T-cell (primary cell): ENCODE measurements around the gene TMEM161A. TPM values are rescaled to one million over a fixed set of nuclear protein-coding genes. Genes with fewer than 3 reads are reported as not detected.

Experiments
- ATAC-seq, 4 experiments: fragments of 200-7000 bp in 3 of 4; fragments of 150-1000 bp in 1 of 4; cut with Tn5 transposase; replicated peaks in 1 of 4; 1 replicate in 3 of 4; 2 replicates in 1 of 4; pipeline ENCODE4 v1.10.0; 2021; ENCODE audit warnings: moderate library complexity in 3 of 4, mild to moderate bottlenecking in 2 of 4, moderate number of reproducible peaks in 1 of 4
- CTCF ChIA-PET, 2 donors: fragments of 300-600 bp; sonication (Branson Sonifier 250); formaldehyde crosslinking; loops; one replicate each; lab custom pipeline; 2022; ENCODE audit warnings: antibody characterized with exemption in 2 of 2; lab: Charles Lee
- POLR2A ChIA-PET, 2 donors: fragments of 300-600 bp; sonication (Branson Sonifier 250); formaldehyde crosslinking; loops; one replicate each; lab custom pipeline; 2022; ENCODE audit warnings: antibody characterized with exemption in 2 of 2; lab: Charles Lee
- DNase-seq, 35 experiments: peaks; one replicate each; pipeline versions ENCODE4 v3.0.0 to v3.0.0-alpha.2; 2013 to 2023
- H3K27ac ChIP-seq: one replicate; pipeline ENCODE4 v1.5.1; 2013; ENCODE audit warnings: low read length
- H3K27me3 ChIP-seq, 2 experiments: replicated peaks in 1 of 2; 1 replicate in 1 of 2; 2 replicates in 1 of 2; pipeline versions ENCODE4 v1.6.1 to v1.7.0; 2013; ENCODE audit warnings: low read length in 1 of 2, mixed read lengths in 1 of 2; ENCODE audit not compliant: control insufficient read depth in 2 of 2, insufficient read depth in 2 of 2; ENCODE audit errors: extremely low read depth in 1 of 2
- H3K36me3 ChIP-seq, 2 donors: 1 replicate in 1 of 2; 2 replicates in 1 of 2; pipeline versions ENCODE4 v1.6.1 to v1.7.0; 2013; ENCODE audit warnings: low read length in 1 of 2; ENCODE audit not compliant: control insufficient read depth in 2 of 2, insufficient read depth in 1 of 2; ENCODE audit errors: extremely low read depth in 1 of 2
- H3K4me1 ChIP-seq, 2 experiments: 1 replicate in 1 of 2; 2 replicates in 1 of 2; pipeline versions ENCODE4 v1.6.1 to v1.7.0; 2013; ENCODE audit warnings: low read length in 2 of 2, mixed read lengths in 1 of 2; ENCODE audit not compliant: insufficient read depth in 2 of 2, control insufficient read depth in 1 of 2; ENCODE audit errors: extremely low read depth in 1 of 2
- H3K4me3 ChIP-seq, 2 donors: 1 replicate in 1 of 2; 2 replicates in 1 of 2; pipeline versions ENCODE4 v1.5.1 to v1.7.0; 2013; ENCODE audit warnings: mild to moderate bottlenecking in 2 of 2, low read length in 1 of 2, moderate library complexity in 1 of 2; ENCODE audit not compliant: control insufficient read depth in 1 of 2; ENCODE audit errors: extremely low read depth in 1 of 2
- H3K9me3 ChIP-seq: 2 replicates; pipeline ENCODE4 v1.7.0; 2013
- H3K27ac Mint-ChIP-seq, 2 donors: one replicate each; pipeline ENCODE4 v1.8.0; 2020 to 2021; ENCODE audit warnings: mild to moderate bottlenecking in 2 of 2, mixed read lengths in 2 of 2
- H3K27me3 Mint-ChIP-seq, 2 donors: one replicate each; pipeline ENCODE4 v1.8.0; 2021 to 2022; ENCODE audit warnings: mixed read lengths in 2 of 2
- H3K36me3 Mint-ChIP-seq: one replicate; pipeline ENCODE4 v1.8.0; 2021; ENCODE audit warnings: mixed read lengths
- H3K4me1 Mint-ChIP-seq, 3 donors: one replicate each; pipeline ENCODE4 v1.8.0; 2020 to 2022; ENCODE audit warnings: mixed read lengths in 3 of 3, mild to moderate bottlenecking in 1 of 3
- H3K4me3 Mint-ChIP-seq, 3 donors: one replicate each; pipeline ENCODE4 v1.8.0; 2020 to 2022; ENCODE audit warnings: mild to moderate bottlenecking in 3 of 3, mixed read lengths in 3 of 3, moderate library complexity in 3 of 3
- H3K9me3 Mint-ChIP-seq, 3 donors: one replicate each; pipeline ENCODE4 v1.8.0; 2020 to 2022; ENCODE audit warnings: mixed read lengths in 3 of 3
- WGBS: methylation state at CpG from one replicate; pipeline ENCODE4 v1.1.5; 2013; ENCODE audit warnings: missing lambda C conversion rate; ENCODE audit not compliant: insufficient coverage; 5-methylcytosine and 5-hydroxymethylcytosine counted together
- total RNA-seq, 35 experiments: library from RNA in 6 of 35; stranded (reverse) in 6 of 35; fragments of 120-200 nt in 1 of 35; gene quantifications; one replicate each; pipeline versions ENCODE4 v1.2.1 to v1.2.4 and lab custom pipeline; 2013 to 2026

Gene TMEM161A
- total RNA-seq, 5 donors from 2014 or later (not counting 1 experiment from before 2014, with no cell fraction given), result 14.3 to 36.7 (median 34.4) TPM

- Mint-ChIP-seq H3K4me1 (no peaks in the 10 kb centered on the region), H3K27me3 (no peaks in the 10 kb centered on the region), H3K4me3 (no peak overlapping the region), H3K36me3 (peaks cover 18% of the 10 kb centered on the region), H3K27ac (no peak overlapping the region), H3K9me3 (no peaks in the 10 kb centered on the region)
- Histone ChIP-seq H3K36me3 (peaks cover 14 to 43% of the 10 kb centered on the region in 2 donors), H3K4me3 (no peak overlapping the region), H3K27ac (no peak overlapping the region), H3K9me3 (no peaks in the 10 kb centered on the region), H3K4me1 (no peaks in the 10 kb centered on the region), H3K27me3 (no peaks in the 10 kb centered on the region)
- ATAC-seq, result no peak
- CTCF ChIA-PET, result no interaction called here
- WGBS, result 93% methylated on average over 16 of the region's 24 CpGs
- no peak for DNase-seq
- POLR2A ChIA-PET, result no interaction called here
Observed at GRCh38 chr19:19096641-19097627, 41.3 kb downstream of the TMEM161A start.

GRCh38 chr19:19095691-19096090 lies 42.6 kb downstream of the TMEM161A start:
- Mint-ChIP-seq H3K27me3 (no peaks in the 10 kb centered on the region), H3K4me1 (no peaks in the 10 kb centered on the region), H3K27ac (no peak overlapping the region), H3K9me3 (no peaks in the 10 kb centered on the region), H3K4me3 (no peak overlapping the region), H3K36me3 (peaks cover 18% of the 10 kb centered on the region)
- Histone ChIP-seq H3K27ac (no peak overlapping the region), H3K4me1 (no peaks in the 10 kb centered on the region), H3K4me3 (no peak overlapping the region), H3K9me3 (no peaks in the 10 kb centered on the region), H3K27me3 (no peaks in the 10 kb centered on the region), H3K36me3 (peaks cover 17 to 34% of the 10 kb centered on the region in 2 donors)
- no peak for DNase-seq
- WGBS, result 88% methylated on average over 8 of the region's 11 CpGs
- ChIA-PET CTCF (no interaction called here), POLR2A (no interaction called here)
- ATAC-seq, result no peak

GRCh38 chr19:19094513-19094912 lies 43.8 kb downstream of the TMEM161A start:
- no peak overlapping the region for H3K4me3 ChIP-seq
- CTCF ChIA-PET, result no interaction called here
- POLR2A ChIA-PET, result no interaction called here
- H3K4me1 Mint-ChIP-seq, result no peaks in the 10 kb centered on the region
- no peaks in the 10 kb centered on the region for H3K9me3 Mint-ChIP-seq
- no peaks in the 10 kb centered on the region for H3K9me3 ChIP-seq
- H3K4me3 Mint-ChIP-seq, result no peak overlapping the region
- no peak overlapping the region for H3K27ac Mint-ChIP-seq
- peaks cover 17 to 29% of the 10 kb centered on the region in 2 donors for H3K36me3 ChIP-seq
- no peaks in the 10 kb centered on the region for H3K27me3 Mint-ChIP-seq
- no peak for ATAC-seq
- no peaks in the 10 kb centered on the region for H3K4me1 ChIP-seq
- 95% methylated on average over 6 of the region's 7 CpGs for WGBS
- H3K27ac ChIP-seq, result no peak overlapping the region
- no peak for DNase-seq
- peaks cover 14% of the 10 kb centered on the region for H3K36me3 Mint-ChIP-seq
- H3K27me3 ChIP-seq, result no peaks in the 10 kb centered on the region

- H3K27ac Mint-ChIP-seq, result no peak overlapping the region
- no peaks in the 10 kb centered on the region for H3K9me3 Mint-ChIP-seq
- peaks cover 1 to 11% (median 2%) of the 10 kb centered on the region in 3 donors for H3K4me1 Mint-ChIP-seq
- no peaks in the 10 kb centered on the region for H3K4me1 ChIP-seq
- no peak overlapping the region for H3K4me3 Mint-ChIP-seq
- H3K4me3 ChIP-seq, result no peak overlapping the region
- H3K36me3 ChIP-seq, result peaks cover 4 to 5% of the 10 kb centered on the region in 2 donors
- H3K27ac ChIP-seq, result no peak overlapping the region
- no peaks in the 10 kb centered on the region for H3K9me3 ChIP-seq
- H3K27me3 ChIP-seq, result no peaks in the 10 kb centered on the region
- H3K27me3 Mint-ChIP-seq, result no peaks in the 10 kb centered on the region
- no peak for ATAC-seq
- no peak for DNase-seq
- 100% methylated on average over 1 of the region's 2 CpGs for WGBS
- ChIA-PET CTCF (no interaction called here), POLR2A (interaction anchor here in 1 of 2 donors (0.5 kb wide), 1 partner anchor 33 kb away, joined by 3 read pairs; no protein-coding TSS in a partner anchor)
- H3K36me3 Mint-ChIP-seq, result peaks cover 9% of the 10 kb centered on the region
Observed at GRCh38 chr19:19087676-19088075, 50.6 kb downstream of the TMEM161A start.

- Mint-ChIP-seq H3K27me3 (no peaks in the 10 kb centered on the region), H3K36me3 (peaks cover 18% of the 10 kb centered on the region), H3K27ac (no peak overlapping the region), H3K9me3 (no peaks in the 10 kb centered on the region), H3K4me1 (peaks cover 5 to 19% (median 15%) of the 10 kb centered on the region in 3 donors), H3K4me3 (no peak overlapping the region)
- no peaks in the 10 kb centered on the region for H3K4me1 ChIP-seq
- 92% methylated on average over 10 of the region's 10 CpGs for WGBS
- ChIA-PET POLR2A (no interaction called here), CTCF (no interaction called here)
- no peaks in the 10 kb centered on the region for H3K9me3 ChIP-seq
- DNase-seq (no peak), ATAC-seq (no peak)
- no peaks in the 10 kb centered on the region for H3K27me3 ChIP-seq
- no peak overlapping the region for H3K27ac ChIP-seq
- no peak overlapping the region for H3K4me3 ChIP-seq
- H3K36me3 ChIP-seq, result peaks cover 4 to 6% of the 10 kb centered on the region in 2 donors
Observed at GRCh38 chr19:19083413-19084178, 54.7 kb downstream of the TMEM161A start.

GRCh38 chr19:19081642-19082151 lies 56.6 kb downstream of the TMEM161A start:
- ChIA-PET CTCF (no interaction called here), POLR2A (no interaction called here)
- H3K27me3 Mint-ChIP-seq, result no peaks in the 10 kb centered on the region
- H3K4me3 Mint-ChIP-seq, result no peak overlapping the region
- Histone ChIP-seq H3K4me3 (no peak overlapping the region), H3K27me3 (no peaks in the 10 kb centered on the region), H3K4me1 (no peaks in the 10 kb centered on the region), H3K36me3 (peaks cover 7 to 9% of the 10 kb centered on the region in 2 donors), H3K9me3 (no peaks in the 10 kb centered on the region), H3K27ac (no peak overlapping the region)
- no peaks in the 10 kb centered on the region for H3K9me3 Mint-ChIP-seq
- ATAC-seq (no peak), DNase-seq (no peak)
- peaks cover 12 to 20% (median 19%) of the 10 kb centered on the region in 3 donors for H3K4me1 Mint-ChIP-seq
- peaks cover 17% of the 10 kb centered on the region for H3K36me3 Mint-ChIP-seq
- 95% methylated on average over 13 of the region's 16 CpGs for WGBS
- no peak overlapping the region for H3K27ac Mint-ChIP-seq
